ENCODE data around the gene CIAO2A.
A peak's percentile ranks its signal among the peaks of the same experiment; 100 is the strongest.
"Not testable (repeated sequence)": the region's sequence is repeated elsewhere in the genome, so short reads cannot be mapped to it uniquely, and the experiment has no call there.

The CIAO2A gene, protein sequence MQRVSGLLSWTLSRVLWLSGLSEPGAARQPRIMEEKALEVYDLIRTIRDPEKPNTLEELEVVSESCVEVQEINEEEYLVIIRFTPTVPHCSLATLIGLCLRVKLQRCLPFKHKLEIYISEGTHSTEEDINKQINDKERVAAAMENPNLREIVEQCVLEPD

DNA sequence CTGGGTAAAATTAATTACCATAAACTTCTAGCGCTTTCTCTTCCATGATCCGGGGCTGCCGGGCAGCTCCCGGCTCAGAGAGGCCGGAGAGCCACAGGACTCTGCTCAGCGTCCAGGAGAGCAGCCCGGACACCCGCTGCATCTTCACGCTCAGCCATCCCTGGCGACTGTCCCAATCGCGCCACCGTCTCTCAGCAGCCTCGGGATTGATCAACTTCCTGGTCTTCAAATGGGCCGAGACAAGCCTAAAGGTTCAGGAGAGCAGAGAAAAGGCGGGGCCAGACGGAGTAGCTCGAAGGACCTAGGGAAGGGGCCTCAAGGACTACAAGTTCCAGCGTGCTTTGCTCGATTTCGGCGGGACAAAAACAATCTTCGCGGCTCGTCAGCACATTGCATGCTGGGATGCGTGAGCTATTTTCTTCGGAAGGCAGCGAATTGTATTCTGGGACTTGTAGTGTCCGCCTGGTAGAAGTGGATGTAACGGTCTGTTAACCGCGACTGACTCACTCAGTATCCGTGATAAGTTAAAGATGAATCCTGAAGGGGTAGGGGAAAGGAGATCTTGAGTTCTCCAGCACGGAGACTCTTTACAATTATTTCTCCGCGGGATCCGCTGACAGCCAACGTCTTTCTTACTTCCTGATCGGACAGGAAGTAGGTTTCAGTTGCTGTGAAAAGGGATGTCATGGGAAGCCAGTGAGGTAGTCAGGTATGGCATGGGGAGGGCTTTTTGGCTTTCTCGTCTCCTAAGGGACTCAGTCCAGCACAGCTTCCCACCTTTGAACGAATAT lies at the start of gene CIAO2A:
Gene CIAO2A (minus strand): TSS at position 212 of the 791 bp plus-strand sequence. CDS start 70 bp downstream, at position 142.
- DNase-seq (ENCODE audit: low read depth, low spot score) = peak; percentile 99

DNA sequence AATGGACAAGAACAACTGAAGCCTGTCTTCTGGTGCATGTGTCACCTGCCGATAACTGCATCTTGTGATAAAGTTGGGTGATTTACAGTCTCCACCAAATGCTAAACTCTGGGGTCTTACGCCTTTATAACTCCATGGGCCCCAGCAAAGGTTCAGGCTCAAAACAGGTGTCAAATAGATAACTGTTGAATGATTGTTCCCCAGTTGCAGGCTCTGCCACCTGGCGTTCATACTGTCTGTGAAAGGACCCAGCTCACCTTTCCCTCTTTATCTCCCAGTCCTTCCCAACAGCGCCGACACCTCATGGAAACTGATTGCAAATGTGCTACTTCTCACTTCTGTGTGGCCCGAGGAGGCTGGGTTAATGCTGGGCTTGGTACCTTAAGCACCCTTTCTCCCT lies 49.6 kb upstream of the CIAO2A start:
- DNase-seq (ENCODE audit: low read depth, low spot score) = no peak

DNA sequence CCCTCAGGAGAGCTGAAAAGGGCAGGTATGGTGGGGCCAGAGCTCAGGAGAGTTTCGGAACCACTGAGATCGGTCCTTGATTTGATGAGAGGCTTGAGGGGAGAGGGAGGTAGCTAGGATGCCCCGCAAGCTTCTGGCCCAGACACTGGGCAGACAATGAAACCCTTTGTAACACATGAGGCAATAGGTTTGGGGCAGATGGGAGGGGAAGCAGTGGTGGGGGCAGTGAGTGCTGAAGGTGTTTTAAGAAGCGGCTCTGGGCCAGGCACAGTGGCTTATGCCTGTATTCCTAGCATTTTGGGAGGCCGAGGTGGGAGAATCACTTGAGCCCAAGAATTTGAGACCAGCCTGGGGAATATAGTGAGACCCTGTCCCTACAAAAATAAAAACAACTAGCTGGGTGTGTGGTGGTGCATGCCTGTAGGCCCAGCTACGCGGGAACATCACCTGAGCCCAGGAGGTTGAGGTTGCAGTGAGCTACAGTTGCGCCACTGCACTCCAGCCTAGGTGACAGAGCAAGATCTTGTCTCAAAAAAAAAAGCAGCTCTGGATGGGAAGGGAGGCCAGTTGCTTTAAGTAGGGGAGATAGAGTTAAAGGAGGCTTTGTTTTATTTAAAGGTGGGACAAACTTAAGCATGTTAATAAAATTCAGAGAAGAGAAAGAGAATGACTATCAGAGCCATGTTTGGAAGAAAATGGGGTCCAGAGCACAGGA lies 48.3 kb upstream of the CIAO2A start:
- no peak for DNase-seq (ENCODE audit: low read depth, low spot score)

DNA sequence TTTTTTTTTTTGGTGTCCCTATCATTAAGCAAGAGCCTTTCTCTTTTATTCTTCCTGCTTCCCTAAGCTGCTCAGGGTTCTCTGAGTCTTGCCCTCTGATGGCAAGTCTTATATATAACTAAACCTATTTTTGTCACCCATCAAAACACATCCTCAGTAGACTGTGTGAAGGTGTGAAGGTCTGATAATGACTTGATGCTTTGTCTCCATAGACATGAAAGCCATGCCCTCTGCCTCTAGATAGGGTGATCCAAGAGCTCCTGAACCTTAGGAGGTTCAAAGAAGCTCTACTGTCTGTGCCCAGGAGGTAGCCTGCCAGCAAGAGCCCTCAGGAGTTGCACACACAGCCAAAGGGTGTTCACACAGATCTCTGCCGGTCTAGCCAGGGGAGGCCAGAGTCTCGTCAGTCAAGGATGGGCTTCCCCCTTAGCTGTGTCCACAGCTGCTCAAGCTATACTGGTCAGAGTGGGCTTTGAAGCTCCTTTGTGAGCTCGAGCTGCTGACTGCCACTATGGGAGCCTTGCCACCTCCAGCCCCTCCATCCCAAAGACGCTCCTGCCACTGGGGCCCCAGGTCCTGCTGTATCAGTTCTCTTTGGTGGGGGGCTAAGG lies 44.8 kb upstream of the CIAO2A start:
- no peak for DNase-seq (ENCODE audit: low read depth, low spot score)

DNA sequence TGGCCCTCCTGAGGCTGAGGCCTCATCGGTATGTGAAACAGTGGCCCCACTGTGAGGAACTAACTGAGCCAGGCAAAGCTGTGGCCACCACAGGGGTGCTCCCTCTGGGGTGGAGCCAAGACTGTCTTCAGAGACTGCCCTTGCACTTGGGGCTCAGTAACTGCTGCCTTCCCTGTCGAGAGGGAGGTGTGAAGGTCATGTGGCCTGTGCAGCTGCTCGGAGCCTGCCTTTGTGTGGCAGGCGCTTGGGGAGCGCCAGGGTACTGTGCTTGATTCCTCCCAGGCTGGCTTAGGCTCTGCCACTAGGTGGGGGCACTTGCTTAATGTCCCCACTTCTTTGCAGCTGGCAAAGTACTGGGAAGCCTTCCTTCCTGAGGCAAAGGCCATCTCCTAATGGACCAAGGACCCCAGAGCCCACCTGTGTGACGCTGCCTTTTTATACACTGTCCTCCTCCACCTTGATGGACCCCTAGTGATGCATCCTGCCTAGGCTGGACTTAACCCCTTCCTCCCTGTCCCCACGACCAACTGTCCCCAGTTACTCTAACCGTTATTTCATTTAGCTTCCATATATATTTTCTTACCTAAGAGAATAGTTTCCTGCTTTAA lies 43.7 kb upstream of the CIAO2A start:
- DNase-seq (ENCODE audit: low read depth, low spot score) = no peak

DNA sequence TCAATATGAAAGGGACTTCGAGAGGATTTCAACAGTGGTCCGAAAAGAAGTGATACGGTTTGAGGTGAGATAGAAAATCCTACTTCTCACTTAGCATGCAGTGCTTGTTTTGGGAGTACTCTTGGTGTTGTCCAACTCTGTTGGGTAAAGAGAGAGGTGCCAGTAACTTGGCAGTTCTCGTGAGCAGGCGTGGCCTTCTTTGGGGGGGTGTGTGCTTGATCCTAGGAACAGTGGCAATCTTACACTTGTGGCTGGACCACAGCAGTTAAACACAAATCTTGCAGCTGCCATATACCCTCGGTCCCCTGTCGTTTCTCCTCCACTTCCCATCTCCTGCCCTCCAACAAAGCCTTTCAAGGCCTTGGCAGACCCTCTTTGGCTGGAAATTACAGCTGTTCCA lies 42.7 kb upstream of the CIAO2A start:
- DNase-seq (ENCODE audit: low read depth, low spot score) = no peak

DNA sequence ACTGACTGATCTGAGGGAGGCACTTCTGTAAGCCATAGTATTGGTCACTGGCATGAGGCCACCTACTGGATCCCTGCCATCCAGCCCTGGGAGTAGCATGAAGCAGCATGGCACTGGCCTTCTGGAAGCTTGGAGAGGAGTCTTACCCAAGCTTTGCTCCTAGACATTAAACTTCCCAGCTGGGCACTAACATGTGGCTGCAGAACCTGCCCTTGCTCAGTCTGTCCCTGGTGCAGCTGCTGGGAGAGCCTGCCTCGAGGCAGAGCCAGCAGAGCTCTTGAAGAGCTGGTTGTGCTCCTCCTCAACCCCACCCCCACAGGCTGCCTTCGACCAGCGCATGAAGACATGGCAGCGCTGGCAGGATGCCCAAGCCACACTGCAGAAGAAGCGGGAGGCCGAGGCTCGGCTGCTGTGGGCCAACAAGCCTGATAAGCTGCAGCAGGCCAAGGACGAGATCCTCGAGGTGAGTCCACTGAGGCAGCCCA lies 40.7 kb upstream of the CIAO2A start:
- DNase-seq (ENCODE audit: low read depth, low spot score) = no peak

DNA sequence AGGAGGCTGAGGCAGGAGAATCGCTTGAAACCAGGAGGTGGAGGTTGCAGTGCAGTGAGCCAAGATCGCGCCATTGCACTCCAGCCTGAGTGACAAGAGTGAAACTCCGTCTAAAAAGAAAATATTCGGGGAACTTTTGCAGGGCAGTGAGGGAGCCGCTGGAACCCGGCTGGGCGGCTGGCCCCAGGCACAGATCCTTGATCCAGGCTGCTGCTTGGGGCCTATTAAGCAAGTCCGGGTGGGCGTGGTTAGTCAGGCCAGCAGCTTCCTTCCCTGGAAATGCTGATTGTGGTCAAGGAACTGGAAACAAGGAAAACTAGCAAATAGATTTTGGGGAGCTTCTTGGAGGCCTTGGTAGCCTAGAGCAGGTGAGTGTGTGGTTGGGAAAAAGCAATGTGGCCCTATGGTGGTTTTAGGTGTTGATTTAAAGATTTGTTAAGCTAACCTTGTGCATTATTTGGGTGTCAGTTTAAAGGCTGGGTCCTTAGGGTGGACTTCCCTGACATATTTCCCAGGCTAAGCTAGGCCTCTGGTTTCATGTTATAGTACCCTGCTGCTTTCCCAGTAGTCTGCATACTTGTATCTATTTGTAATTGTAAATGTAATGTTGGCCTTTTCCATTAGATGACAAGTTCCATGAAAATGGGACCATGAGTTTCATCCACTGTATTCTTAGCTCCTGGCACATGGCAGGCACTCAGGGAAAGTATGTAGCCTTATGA lies 40.1 kb upstream of the CIAO2A start:
- peak; percentile 62 for DNase-seq (ENCODE audit: low read depth, low spot score)

DNA sequence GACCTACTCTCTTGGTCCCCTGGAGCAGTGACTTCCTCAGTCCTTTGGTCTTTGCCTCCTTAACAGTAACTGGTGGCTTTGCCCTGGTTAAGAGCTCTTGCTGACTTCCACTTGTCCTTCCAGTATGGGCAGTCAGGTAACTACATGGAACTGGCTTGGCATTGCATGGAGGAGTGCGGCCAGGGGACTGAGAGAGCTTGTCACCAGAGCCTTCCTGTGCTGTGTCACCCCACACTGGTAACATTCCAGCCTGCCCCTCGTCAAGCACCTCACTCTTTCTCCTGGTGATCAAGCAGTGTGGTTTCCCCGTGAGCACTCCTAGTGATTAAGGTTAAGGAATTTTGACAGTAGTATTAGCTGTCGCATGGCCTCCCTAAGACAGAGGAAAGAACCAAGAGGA lies 38.6 kb upstream of the CIAO2A start:
- no peak for DNase-seq (ENCODE audit: low read depth, low spot score)

DNA sequence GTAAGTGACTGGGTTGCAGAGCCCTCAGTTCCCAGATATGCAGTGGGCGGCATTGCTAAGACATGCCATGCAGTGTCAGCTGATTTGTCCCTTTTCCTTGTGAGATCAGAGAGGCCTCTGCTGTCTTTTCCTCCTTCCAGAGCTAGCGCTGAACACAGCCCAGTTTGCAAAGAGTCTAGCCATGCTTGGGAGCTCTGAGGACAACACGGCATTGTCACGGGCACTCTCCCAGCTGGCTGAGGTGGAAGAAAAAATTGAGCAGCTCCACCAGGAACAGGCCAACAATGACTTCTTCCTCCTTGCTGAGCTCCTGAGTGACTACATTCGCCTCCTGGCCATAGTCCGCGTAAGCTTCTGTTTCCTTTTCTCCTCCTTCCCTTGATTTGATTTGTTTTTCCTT lies 37.9 kb upstream of the CIAO2A start:
- DNase-seq (ENCODE audit: low read depth, low spot score) = no peak

DNA sequence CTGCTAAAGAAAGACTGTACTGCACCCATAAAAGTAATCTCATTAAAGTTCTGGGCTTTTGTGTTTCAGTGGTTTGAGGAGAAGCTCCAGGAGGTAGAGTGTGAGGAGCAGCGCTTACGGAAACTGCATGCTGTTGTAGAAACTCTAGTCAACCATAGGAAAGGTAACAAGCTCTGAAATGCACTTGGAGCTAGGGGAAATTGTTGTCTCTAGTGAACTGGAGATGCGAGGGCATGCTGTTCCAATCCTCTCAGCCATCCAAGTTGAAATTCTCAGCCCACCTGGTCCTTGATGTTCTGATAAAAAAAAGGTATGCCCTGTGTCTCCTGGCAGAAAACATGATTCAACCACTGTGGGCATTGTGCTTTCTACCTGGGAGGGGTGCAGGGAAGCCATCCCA lies 36.5 kb upstream of the CIAO2A start:
- no peak for DNase-seq (ENCODE audit: low read depth, low spot score)

DNA sequence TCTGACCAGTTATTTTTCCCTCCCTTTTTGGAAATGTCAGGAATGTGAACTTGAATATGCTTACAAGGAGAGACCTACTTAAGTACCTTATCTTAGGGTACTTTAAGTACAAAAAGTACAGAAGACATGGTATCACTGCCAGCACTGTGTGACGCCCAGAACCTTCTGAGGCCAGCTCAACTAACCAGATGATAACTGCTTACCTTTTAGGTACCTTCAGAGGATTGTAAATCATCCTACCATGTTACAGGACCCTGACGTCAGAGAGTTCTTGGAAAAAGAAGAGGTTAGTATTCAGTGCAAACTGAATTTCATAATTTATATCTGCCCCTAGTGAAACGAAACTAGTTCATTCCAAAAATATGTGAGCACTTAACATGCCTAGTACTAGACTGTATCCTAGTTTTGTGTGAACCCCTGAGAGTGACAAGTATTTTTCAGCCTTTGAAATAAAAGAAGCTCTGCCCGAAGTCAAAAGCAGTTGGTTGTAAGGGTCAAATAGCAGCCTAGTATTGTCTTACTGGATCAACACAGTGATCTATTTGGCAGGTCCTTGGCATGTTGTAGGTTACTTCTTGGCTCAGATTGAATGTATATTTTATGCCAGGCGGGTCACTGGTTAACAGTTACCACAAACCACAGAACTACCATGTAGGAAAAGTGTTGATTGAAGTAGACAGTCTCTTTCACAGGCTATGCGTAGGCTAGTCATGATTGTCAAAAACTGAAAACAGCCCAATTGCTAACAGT lies 34.1 kb upstream of the CIAO2A start:
- DNase-seq (ENCODE audit: low read depth, low spot score) = no peak

DNA sequence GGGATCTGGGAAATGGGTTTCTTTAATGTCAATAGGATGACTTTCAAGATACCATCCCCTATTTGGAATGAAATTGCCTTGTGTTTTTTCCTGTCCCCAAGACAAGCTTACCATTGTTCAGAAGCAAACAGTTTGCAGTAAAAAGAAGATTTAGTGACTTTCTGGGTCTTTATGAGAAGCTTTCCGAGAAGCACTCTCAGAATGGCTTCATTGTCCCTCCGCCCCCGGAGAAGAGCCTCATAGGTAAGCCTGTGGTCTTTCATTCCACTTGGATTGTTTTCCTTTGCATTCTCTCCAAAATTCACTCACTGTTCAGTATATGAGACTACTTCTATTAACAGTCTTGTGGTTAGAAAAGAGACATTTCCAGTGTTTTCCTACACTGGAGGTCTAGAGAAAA lies 32.3 kb upstream of the CIAO2A start:
- no peak for DNase-seq (ENCODE audit: low read depth, low spot score)

DNA sequence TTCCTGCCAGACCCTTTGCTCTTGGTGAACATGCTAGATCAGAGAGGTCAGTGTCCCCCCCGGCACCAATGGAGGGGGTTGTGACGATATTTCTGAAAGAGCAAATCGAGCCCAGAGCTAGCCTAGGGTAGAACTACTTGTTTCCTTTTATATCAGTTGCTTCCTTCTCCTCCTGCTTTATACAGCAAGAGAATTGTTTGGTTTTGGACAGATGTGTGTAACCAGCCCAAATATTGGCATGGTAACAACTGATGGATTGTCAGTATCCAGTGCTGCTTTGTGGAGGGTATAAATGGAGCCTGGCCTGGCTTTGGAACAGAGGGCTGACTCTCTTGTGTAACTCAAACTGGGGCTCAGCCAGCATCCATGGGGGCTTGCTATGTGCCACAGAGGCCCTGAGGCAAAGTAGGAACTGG lies 29.3 kb upstream of the CIAO2A start:
- no peak for DNase-seq (ENCODE audit: low read depth, low spot score)

DNA sequence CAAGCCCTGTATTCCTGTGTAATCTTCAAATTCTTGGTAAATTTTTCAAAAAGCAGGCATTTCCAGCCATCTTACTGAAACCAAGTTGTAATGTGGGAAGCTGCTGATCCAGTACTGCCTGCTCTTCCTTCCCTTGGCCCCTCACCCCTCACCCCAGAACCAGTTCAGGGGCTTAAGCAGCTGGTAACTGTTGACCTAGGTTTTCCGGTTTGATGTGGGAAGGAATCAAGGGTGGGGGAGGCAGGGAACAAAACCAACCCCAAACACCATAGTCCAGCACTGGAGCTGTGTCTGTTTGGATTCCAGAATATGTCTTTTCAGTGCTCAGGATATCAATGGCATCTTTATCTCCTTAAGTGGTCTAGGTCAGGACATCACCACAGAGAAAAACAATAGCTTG lies 28.8 kb upstream of the CIAO2A start:
- DNase-seq (ENCODE audit: low read depth, low spot score) = no peak

DNA sequence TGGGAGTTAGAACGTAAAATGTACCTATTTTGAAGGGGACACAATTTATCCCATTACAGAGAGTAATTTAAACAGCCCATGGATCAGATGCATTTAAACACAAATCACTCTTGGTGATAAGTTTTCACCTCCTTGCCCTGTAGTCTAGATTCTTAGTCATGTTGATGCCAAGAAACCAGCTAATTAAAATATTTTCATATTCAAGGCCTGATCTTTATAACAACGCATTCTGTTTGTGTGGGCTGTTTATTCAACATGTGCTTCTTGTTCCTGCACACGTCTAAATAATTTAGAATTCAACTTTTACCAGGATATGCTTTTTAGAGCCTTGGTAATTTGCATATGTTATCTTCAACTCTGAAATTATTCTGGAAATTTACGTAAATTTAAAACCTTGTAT lies 28.0 kb upstream of the CIAO2A start:
- DNase-seq (ENCODE audit: low read depth, low spot score) = no peak

DNA sequence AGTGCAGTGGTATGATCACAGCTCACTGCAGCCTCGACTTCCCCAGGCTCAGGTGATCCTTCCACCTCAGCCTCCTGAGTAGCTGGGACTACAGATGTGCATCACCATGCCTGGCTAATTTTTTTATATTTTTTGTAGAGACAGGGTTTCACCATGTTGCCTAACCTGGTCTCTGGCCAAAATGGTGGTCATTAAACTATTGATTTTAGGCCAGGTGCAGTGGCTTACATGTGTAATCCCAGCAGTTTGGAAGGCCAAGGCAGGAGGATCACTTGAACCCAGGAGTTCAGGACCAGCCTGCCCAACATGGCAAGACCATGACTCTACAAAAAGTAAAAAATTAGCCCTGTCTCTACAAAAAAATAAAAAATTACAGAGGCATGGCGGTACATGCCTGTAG lies 26.7 kb upstream of the CIAO2A start:
- DNase-seq (ENCODE audit: low read depth, low spot score) = not testable (repeated sequence)

DNA sequence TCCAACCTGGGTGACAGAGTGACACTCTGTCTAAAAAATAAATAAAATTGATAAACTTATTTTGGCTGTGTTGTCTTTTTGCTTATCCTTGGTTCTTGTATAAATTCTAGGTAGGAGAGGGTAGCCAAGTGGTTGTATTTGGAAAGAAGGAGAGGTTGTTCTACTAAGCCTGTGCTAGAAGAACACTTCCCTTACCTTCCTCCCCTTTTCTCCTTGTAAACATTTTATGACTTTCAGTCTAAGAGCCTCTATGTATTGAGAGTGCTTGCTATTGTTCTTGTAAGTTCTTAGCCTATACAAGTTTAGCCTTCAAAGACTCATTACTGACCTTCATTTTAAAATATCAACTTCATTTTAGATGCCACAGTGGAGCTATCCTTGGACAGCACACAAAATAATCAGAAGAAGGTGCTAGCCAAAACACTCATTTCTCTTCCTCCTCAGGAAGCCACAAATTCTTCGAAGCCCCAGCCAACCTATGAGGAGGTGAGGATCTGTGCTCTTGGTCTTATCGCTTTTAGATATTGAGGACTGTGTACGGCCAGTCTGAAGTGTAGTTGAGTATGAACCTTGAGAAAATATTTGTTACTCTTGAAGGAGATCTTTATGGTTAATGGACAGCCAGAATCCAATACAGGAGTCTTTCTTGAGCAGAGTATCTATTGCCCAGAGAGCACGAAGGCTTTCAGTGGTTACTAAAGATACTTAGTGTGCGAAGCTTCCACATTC lies 24.3 kb upstream of the CIAO2A start:
- DNase-seq (ENCODE audit: low read depth, low spot score) = no peak

DNA sequence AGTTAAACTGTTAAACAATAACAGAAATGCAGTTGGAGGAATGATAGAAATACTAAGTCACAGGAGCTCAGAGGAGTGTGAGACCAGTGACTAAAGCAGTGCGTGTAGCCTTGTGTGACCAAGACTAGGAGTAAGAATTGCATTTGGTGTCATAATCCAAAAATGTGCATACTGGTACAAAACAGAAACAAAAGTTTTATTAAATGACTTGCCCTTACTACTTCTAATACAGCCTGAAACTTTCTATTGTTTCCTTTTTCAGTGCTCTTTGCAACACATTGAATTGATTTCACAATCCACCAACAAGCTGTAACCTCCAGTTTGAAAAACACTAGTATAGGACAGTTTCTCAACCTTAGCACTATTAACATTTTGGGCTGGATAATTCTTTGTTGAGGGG lies 19.3 kb upstream of the CIAO2A start:
- DNase-seq (ENCODE audit: low read depth, low spot score) = no peak

Data from ELF-1 (cell line).